Gastrocnemius medialis (tissue), 4 donors: ENCODE data around the gene RPL3. TPM values are rescaled to one million over a fixed set of nuclear protein-coding genes. Genes with fewer than 3 reads are reported as not detected.
A peak's percentile ranks its signal among the peaks of the same experiment; 100 is the strongest.

Source experiments
- ATAC-seq, 2 donors: fragments of 150-250 bp; one replicate each; pipeline ENCODE4 v1.9.1; 2016
- DNase-seq, 2 donors: peaks; one replicate each; pipeline ENCODE4 v3.0.0-alpha.2; 2019
- H3K27ac ChIP-seq, 4 donors: fragments of 200-600 bp; sonication (generic); 1 replicate in 1 of 4; 2 replicates in 3 of 4; pipeline ENCODE4 v1.5.1; 2016 to 2018; ENCODE audit warnings: mild to moderate bottlenecking in 2 of 4, moderate library complexity in 1 of 4
- H3K27me3 ChIP-seq, 3 donors: fragments of 200-600 bp; sonication (generic) in 2 of 3; 1 replicate in 1 of 3; 2 replicates in 2 of 3; pipeline versions ENCODE4 v1.5.1 to v1.6.0; 2016 to 2019; ENCODE audit warnings: mild to moderate bottlenecking in 1 of 3, moderate library complexity in 1 of 3
- H3K36me3 ChIP-seq, 2 donors: fragments of 200-600 bp; sonication (generic) in 1 of 2; one replicate each; pipeline ENCODE4 v1.5.1; 2017 to 2018
- H3K4me1 ChIP-seq, 2 donors: fragments of 200-600 bp; sonication (generic) in 1 of 2; one replicate each; pipeline ENCODE4 v1.5.1; 2016 to 2017; ENCODE audit warnings: mild to moderate bottlenecking in 2 of 2
- H3K4me3 ChIP-seq, 4 donors: fragments of 200-600 bp; sonication (generic) in 3 of 4; 1 replicate in 1 of 4; 2 replicates in 3 of 4; pipeline ENCODE4 v1.5.1; 2016 to 2019; ENCODE audit warnings: mild to moderate bottlenecking in 2 of 4
- H3K9me3 ChIP-seq, 3 donors: fragments of 200-600 bp; sonication (generic) in 2 of 3; 1 replicate in 1 of 3; 2 replicates in 2 of 3; pipeline ENCODE4 v1.5.1; 2016 to 2019
- POLR2A ChIP-seq, 2 donors: fragments of 450-650 bp; IDR thresholded peaks; one replicate each; pipeline ENCODE4 v1.6.1; 2017; ENCODE audit warnings: antibody characterized with exemption in 2 of 2, mild to moderate bottlenecking in 2 of 2, moderate library complexity in 2 of 2
- in situ Hi-C, 4 donors: fragments of 200-750 bp; cut with MboI; loops; one replicate each; pipeline versions ENCODE4 v1.15.0 to v1.8.0; 2017; ENCODE audit warnings: low sequenced_read_pairs in 4 of 4
- intact Hi-C: fragments of 100-400 bp; cut with DNase I; formaldehyde crosslinking; loops from one replicate; pipeline ENCODE4 v1.15.1; 2023; ENCODE audit warnings: low total_unique reads
- total RNA-seq, 4 donors: library from RNA; depleted of rRNA; stranded (reverse); fragments of >200 nt; gene quantifications; one replicate each; pipeline versions ENCODE4 v1.1.0 to v1.2.3, GENCODE V29; 2016
- TF ChIP-seq, protein P1 (sequence below), 5 experiments: fragments of 450-650 bp in 3 of 5; fragments of 200-600 bp in 2 of 5; sonication (generic) in 2 of 5; IDR thresholded peaks in 4 of 5; conservative IDR thresholded peaks in 1 of 5; 1 replicate in 4 of 5; 2 replicates in 1 of 5; pipeline ENCODE4 v1.5.1; 2016 to 2019; ENCODE audit warnings: antibody characterized with exemption in 5 of 5, mild to moderate bottlenecking in 3 of 5, moderate library complexity in 3 of 5

The RPL3 gene
- total RNA-seq, 4 donors from 2014 or later: 261 to 680 (median 391) TPM

DNA sequence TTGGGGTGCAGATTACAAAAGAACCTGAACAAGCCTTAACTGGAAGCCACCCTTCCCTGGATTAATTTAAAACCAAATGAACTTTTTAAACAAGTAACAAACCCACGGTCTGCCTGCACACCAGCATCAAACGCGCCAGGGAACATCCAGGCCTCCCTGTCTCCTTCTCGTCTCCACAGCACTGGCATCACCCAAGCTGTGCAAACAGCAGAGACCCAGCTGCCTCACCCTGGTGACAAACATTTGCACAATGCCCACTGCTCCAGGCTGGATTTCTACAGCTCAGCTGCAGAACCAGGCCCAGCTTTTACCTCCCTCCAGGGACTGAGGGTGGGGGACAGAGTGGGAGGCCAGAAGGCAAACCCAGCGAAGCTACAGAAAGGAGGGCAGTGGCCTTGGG, 7.0 kb downstream of the RPL3 start:
- in situ Hi-C loops: loop anchor here in 3 of 4 donors (5.0 to 25.0 kb wide), 2 partner anchors 140 to 200 kb away; partner anchors contain the start of genes ATF4 (in 1 of the 3) and MIEF1 (in 1 of the 3)
- peaks cover 4 to 59% of the 10 kb centered on the region in 2 donors for H3K36me3 ChIP-seq

DNA sequence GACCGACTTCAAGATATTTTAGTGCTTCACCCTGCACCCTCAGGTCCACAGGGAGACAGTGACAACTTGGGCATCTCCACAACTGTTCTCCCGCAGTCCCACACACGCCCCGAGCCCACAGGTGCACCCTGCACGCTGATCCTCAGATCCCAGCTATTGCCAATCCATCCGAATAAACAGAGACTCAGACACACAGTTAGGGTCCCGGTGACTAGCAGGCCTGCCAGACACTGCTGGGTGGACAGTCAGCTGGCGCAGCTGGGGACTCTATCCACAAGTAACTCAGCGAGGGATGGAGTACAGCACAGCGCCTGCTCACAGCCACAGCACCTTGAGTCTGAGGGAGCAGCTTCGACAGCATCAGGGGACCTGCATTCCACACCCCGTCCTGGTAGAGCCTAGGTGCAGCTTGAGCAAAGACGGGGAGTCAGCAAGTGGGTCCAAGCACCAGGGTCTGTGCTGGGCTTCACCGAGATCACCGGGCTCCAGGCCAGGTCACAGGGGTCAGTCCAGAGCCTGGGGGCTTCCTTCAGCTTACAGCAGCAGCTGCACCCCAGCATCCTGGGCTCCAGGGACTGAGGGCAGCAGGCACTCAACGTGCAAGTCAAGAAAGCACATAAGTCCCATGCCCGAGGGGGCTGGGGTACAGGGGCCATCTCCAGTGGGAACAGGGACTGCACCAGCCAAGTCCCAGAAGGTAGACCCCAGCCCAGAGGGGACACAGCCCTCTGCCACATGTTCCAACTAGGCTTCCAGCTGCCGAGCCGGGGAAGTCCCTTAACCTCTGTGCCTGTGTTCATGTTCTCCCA, 7.6 kb downstream of the RPL3 start:
- in situ Hi-C loops (loop anchor here in 3 of 4 donors (5.0 to 25.0 kb wide), 2 partner anchors 139 to 201 kb away; partner anchors contain the start of genes ATF4 (in 1 of the 3) and MIEF1 (in 1 of the 3)), intact Hi-C loops (no loop called here)
- ATAC-seq: no peak
- DNase-seq: peak in 1 of 2 donors; percentile 19
- no peak overlapping the region for H3K4me3 ChIP-seq
- H3K27me3 ChIP-seq: no peaks in the 10 kb centered on the region
- peaks cover 35 to 36% of the 10 kb centered on the region in 2 donors for H3K4me1 ChIP-seq
- TF ChIP-seq, protein P1, sequence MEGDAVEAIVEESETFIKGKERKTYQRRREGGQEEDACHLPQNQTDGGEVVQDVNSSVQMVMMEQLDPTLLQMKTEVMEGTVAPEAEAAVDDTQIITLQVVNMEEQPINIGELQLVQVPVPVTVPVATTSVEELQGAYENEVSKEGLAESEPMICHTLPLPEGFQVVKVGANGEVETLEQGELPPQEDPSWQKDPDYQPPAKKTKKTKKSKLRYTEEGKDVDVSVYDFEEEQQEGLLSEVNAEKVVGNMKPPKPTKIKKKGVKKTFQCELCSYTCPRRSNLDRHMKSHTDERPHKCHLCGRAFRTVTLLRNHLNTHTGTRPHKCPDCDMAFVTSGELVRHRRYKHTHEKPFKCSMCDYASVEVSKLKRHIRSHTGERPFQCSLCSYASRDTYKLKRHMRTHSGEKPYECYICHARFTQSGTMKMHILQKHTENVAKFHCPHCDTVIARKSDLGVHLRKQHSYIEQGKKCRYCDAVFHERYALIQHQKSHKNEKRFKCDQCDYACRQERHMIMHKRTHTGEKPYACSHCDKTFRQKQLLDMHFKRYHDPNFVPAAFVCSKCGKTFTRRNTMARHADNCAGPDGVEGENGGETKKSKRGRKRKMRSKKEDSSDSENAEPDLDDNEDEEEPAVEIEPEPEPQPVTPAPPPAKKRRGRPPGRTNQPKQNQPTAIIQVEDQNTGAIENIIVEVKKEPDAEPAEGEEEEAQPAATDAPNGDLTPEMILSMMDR (IDR thresholded peaks at IDR 0.05 in 4 of 5, conservative IDR thresholded peaks at IDR 0.05 in 1 of 5): no peak
- no peak for TF ChIP-seq POLR2A (IDR thresholded peaks at IDR 0.05)
- H3K27ac ChIP-seq: no peak overlapping the region
- no peaks in the 10 kb centered on the region for H3K9me3 ChIP-seq
- peaks cover 4 to 53% of the 10 kb centered on the region in 2 donors for H3K36me3 ChIP-seq

More for the DNA sequence above, 7.0 kb downstream of the RPL3 start:
- Histone ChIP-seq H3K4me1 (peaks cover 42% of the 10 kb centered on the region in 2 donors), H3K27ac (no peak overlapping the region), H3K27me3 (no peaks in the 10 kb centered on the region), H3K4me3 (no peak overlapping the region), H3K9me3 (no peaks in the 10 kb centered on the region)
- ATAC-seq: no peak
- TF ChIP-seq, protein P1 (IDR thresholded peaks at IDR 0.05 in 4 of 5, conservative IDR thresholded peaks at IDR 0.05 in 1 of 5): no peak
- no peak for TF ChIP-seq POLR2A (IDR thresholded peaks at IDR 0.05)
- intact Hi-C loops: no loop called here
- no peak for DNase-seq

- intact Hi-C loops (loop anchor here (2.0 kb wide), 1 partner anchor 139 kb away; no protein-coding TSS in a partner anchor), in situ Hi-C loops (loop anchor here (5.0 to 25.0 kb wide), 3 partner anchors 138 to 202 kb away; partner anchors contain the start of genes ATF4 (in 1 of the 4) and MIEF1 (in 1 of the 4))
- ATAC-seq (no peak), DNase-seq (no peak)
- H3K27ac ChIP-seq: no peak overlapping the region
- H3K4me3 ChIP-seq: no peak overlapping the region
- no peaks in the 10 kb centered on the region for H3K9me3 ChIP-seq
- TF ChIP-seq POLR2A (IDR thresholded peaks at IDR 0.05): no peak
- TF ChIP-seq, protein P1 (IDR thresholded peaks at IDR 0.05 in 4 of 5, conservative IDR thresholded peaks at IDR 0.05 in 1 of 5): no peak
- no peaks in the 10 kb centered on the region for H3K27me3 ChIP-seq
- peaks cover 1 to 38% of the 10 kb centered on the region in 2 donors for H3K36me3 ChIP-seq
- H3K4me1 ChIP-seq: peaks cover 18 to 22% of the 10 kb centered on the region in 2 donors
Observed at GRCh38 chr22:39309881-39310714, 9.3 kb downstream of the RPL3 start.

- H3K4me3 ChIP-seq: peak overlapping the region in 1 of 4 donors; percentile 30
Observed at GRCh38 chr22:39309364-39309861, 10.0 kb downstream of the RPL3 start.

More at GRCh38 chr22:39309364-39309861, 10.0 kb downstream of the RPL3 start:
- intact Hi-C loops (loop anchor here (2.0 kb wide), 1 partner anchor 139 kb away; no protein-coding TSS in a partner anchor), in situ Hi-C loops (loop anchor here in 2 of 4 donors (5.0 to 25.0 kb wide), 2 partner anchors 142 to 203 kb away; partner anchors contain the start of genes ATF4 (in 1 of the 2) and MIEF1 (in 1 of the 2))
- no peak for DNase-seq
- ATAC-seq: no peak
- H3K4me1 ChIP-seq: peaks cover 12 to 15% of the 10 kb centered on the region in 2 donors
- no peaks in the 10 kb centered on the region for H3K9me3 ChIP-seq
- peak overlapping the region; percentile 1 to 71 (median 47) for H3K27ac ChIP-seq
- TF ChIP-seq, protein P1 (IDR thresholded peaks at IDR 0.05 in 4 of 5, conservative IDR thresholded peaks at IDR 0.05 in 1 of 5): no peak
- no peak for TF ChIP-seq POLR2A (IDR thresholded peaks at IDR 0.05)
- H3K27me3 ChIP-seq: no peaks in the 10 kb centered on the region
- peaks cover 0 to 31% of the 10 kb centered on the region in 2 donors for H3K36me3 ChIP-seq
